GM10266 (cell line): Measurements from ENCODE around the gene NCBP3.
"Not testable (repeated sequence)": the region's sequence is repeated elsewhere in the genome, so short reads cannot be mapped to it uniquely, and the experiment has no call there.

Experiments used
- DNase-seq: peaks from one replicate; pipeline ENCODE4 v3.0.0; 2012; ENCODE audit errors: extremely low spot score
- CTCF ChIP-seq: IDR thresholded peaks from 2 replicates; pipeline ENCODE4 v1.5.1; 2012; ENCODE audit warnings: mild to moderate bottlenecking, low read depth; ENCODE audit not compliant: control insufficient read depth, insufficient read depth; ENCODE audit errors: missing control alignments

Gene NCBP3

GRCh38 chr17:3796110-3796821 is 49.8 kb downstream of the NCBP3 start:
- no peak for TF ChIP-seq CTCF
- DNase-seq, result peak; percentile 88

DNA sequence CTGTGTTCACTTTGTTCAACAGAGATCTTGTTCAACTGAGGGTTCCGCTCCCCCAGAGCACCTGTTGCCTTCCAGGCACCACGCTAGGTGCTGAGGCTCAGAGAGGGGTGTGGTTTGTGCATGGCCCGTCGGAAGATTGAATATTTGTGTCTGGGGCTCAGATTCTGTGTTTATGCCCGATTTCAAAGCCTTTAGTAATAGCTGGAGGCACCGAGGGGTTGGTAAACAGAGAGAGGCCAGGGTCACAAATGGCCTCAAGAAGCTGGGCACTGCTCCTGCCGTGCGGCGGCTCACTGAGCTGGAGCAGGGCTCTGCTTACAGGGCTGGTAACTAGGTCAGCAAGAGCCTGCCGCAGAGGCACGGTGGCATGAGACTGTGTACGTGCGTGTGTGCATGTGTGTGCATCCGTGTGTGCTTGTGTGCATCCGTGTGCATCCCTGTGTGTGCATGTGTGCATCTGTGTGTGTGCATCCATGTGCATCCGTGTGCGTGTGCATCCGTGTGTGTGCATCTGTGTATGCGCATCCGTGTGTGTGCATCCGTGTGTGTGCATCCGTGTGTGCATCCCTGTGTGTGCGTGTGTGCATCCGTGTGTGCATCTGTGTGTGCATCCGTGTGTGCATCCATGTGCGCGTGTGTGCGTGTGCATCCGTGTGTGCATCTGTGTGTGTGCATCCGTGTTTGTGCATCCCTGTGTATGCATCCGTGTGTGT is 50.5 kb downstream of the NCBP3 start:
- no peak for TF ChIP-seq CTCF
- no peak for DNase-seq

DNA sequence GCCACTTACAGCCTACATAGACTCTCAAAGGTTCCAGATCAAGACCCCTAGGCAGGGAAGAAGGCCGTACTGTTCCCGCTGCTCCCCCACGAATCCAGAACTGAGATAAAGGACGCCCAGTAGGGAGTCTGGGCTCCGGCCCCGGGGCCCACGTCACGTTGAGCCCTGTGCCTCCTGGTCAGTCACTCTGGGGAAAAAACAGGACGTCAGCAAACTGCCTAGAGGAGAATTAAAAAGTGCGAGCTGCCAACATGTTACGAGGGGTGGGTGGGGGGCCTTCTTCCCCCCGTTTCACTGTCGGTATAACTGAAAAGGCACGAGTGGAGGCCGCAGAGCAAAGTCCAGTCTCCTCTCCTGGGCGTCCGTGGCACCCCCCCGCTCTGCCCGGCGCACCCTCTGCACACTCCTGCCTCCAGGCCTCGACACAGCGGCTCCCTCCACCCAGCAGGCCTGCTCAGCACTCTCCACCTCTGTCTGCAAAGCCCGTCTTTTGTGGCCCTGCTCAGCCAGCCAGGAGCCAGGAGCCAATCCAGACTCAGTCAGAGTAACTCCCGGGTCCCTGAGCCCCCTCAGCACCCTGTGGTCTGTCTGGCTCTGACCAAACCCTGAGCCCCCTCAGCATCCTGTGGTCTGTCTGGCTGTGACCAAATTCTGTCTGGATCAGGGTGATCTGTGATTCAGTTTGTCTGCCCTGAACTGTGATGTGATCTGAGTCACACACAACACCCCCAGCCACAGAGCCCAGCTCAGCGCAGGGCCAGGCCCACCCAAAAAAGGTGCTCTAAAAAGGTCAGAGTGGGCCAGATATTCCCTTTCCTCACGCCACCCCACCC is 51.3 kb downstream of the NCBP3 start:
- no peak for DNase-seq
- TF ChIP-seq CTCF, result no peak

GRCh38 chr17:3794152-3794551 is 51.9 kb downstream of the NCBP3 start:
- not testable (repeated sequence) for DNase-seq

- not testable (repeated sequence) for DNase-seq
These were observed 52.8 kb downstream of the NCBP3 start for GRCh38 chr17:3793258-3793657.

- no peak for TF ChIP-seq CTCF
- DNase-seq, result no peak
These were observed 53.6 kb downstream of the NCBP3 start for GRCh38 chr17:3792481-3792880.

DNA sequence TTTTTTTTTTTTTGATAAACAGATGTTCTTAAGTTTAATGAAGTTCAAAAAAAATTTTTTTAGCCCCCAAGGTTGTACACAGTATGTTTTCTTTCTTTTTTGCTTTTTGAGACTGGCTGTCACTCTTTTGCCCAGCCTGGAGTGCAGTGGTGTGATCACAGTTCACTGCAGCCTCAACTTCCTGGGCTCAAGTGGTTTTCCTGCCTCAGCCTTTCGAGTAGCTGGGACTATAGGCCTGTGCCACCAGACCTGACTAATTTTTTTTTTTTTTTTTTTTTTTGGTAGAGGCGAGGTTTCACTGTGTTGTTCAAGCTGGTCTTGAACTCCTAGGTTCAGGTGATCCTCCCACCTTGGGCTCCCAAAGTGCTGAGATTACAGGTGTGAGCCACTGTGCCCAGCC is 57.8 kb downstream of the NCBP3 start:
- no peak for DNase-seq
- no peak for TF ChIP-seq CTCF

GRCh38 chr17:3785323-3785722 is 60.7 kb downstream of the NCBP3 start:
- DNase-seq, result not testable (repeated sequence)
